Activated naive CD4-positive, alpha-beta T cell treated with anti-CD3 and anti-CD28 coated beads, Interleukin-2, amount 10 ng/mL, durations not matched to agents 7 days and 5 days (primary cell): ENCODE measurements around the gene OSBPL9.
"Not testable (repeated sequence)": the region's sequence is repeated elsewhere in the genome, so short reads cannot be mapped to it uniquely, and the experiment has no call there.

Experiments used
- CTCF ChIA-PET: fragments of 350-600 bp; sonication (Branson Sonifier 250); formaldehyde crosslinking; loops from one replicate; lab custom pipeline; 2021; ENCODE audit warnings: antibody characterized with exemption; lab: Charles Lee
- DNase-seq: peaks from one replicate; pipeline ENCODE4 v3.0.0-alpha.2; 2020
- H3K27ac Mint-ChIP-seq: one replicate; pipeline ENCODE4 v1.8.0; 2021; ENCODE audit warnings: mild to moderate bottlenecking, moderate library complexity, mixed read lengths
- H3K27me3 Mint-ChIP-seq: one replicate; pipeline ENCODE4 v1.8.0; 2021; ENCODE audit warnings: mild to moderate bottlenecking, mixed read lengths
- H3K36me3 Mint-ChIP-seq: one replicate; pipeline ENCODE4 v1.8.0; 2021; ENCODE audit warnings: mixed read lengths
- H3K4me1 Mint-ChIP-seq: one replicate; pipeline ENCODE4 v1.8.0; 2021; ENCODE audit warnings: mixed read lengths
- H3K4me3 Mint-ChIP-seq: one replicate; pipeline ENCODE4 v1.8.0; 2021; ENCODE audit warnings: mild to moderate bottlenecking, moderate library complexity, mixed read lengths
- H3K9me3 Mint-ChIP-seq: one replicate; pipeline ENCODE4 v1.8.0; 2021; ENCODE audit warnings: mixed read lengths

The OSBPL9 gene

GRCh38 chr1:51581238-51581637 is 35.7 kb upstream of the OSBPL9 start:
- Mint-ChIP-seq H3K4me1 (peaks cover 29% of the 10 kb centered on the region), H3K36me3 (peaks cover 7% of the 10 kb centered on the region), H3K4me3 (no peak overlapping the region), H3K27ac (no peak overlapping the region), H3K27me3 (no peaks in the 10 kb centered on the region), H3K9me3 (peaks cover 5% of the 10 kb centered on the region)
- no peak for DNase-seq
- CTCF ChIA-PET: no interaction called here

- CTCF ChIA-PET: no interaction called here
Observed at GRCh38 chr1:51583532-51583931, 33.4 kb upstream of the OSBPL9 start.

DNA sequence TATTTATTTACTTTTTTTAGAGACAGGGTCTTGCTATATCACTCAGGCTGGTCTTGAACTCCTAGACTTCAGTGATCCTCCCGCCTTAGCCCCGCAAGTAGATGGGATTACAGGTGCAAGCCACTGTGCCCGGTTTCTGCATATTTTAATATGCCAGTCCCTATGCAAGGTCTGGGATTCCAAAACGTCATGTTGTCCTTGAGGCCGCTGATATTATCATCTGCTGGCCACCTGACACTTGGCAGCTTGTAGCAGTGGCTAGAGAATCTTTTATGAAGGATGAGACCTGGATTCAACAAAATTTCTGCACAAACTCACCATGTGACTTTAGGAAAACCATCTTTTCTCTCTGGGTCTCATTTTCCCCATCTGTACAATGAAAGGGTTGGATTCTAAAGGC is 32.9 kb upstream of the OSBPL9 start:
- H3K27ac Mint-ChIP-seq: no peak overlapping the region

More at GRCh38 chr1:51583532-51583931, 33.4 kb upstream of the OSBPL9 start:
- DNase-seq: no peak
- H3K27ac Mint-ChIP-seq: no peak overlapping the region
- no peak overlapping the region for H3K4me3 Mint-ChIP-seq
- peaks cover 8% of the 10 kb centered on the region for H3K27me3 Mint-ChIP-seq
- no peaks in the 10 kb centered on the region for H3K36me3 Mint-ChIP-seq
- H3K9me3 Mint-ChIP-seq: no peaks in the 10 kb centered on the region
- peaks cover 6% of the 10 kb centered on the region for H3K4me1 Mint-ChIP-seq

GRCh38 chr1:51592711-51593110 is 24.2 kb upstream of the OSBPL9 start:
- no peaks in the 10 kb centered on the region for H3K9me3 Mint-ChIP-seq
- H3K4me3 Mint-ChIP-seq: no peak overlapping the region
- H3K27ac Mint-ChIP-seq: no peak overlapping the region
- CTCF ChIA-PET: no interaction called here
- no peaks in the 10 kb centered on the region for H3K4me1 Mint-ChIP-seq
- H3K36me3 Mint-ChIP-seq: no peaks in the 10 kb centered on the region
- DNase-seq: no peak
- H3K27me3 Mint-ChIP-seq: peaks cover 5% of the 10 kb centered on the region

More for the DNA sequence above, 32.9 kb upstream of the OSBPL9 start:
- Mint-ChIP-seq H3K4me1 (peaks cover 2% of the 10 kb centered on the region), H3K36me3 (no peaks in the 10 kb centered on the region), H3K9me3 (no peaks in the 10 kb centered on the region), H3K27me3 (peaks cover 8% of the 10 kb centered on the region), H3K4me3 (no peak overlapping the region)
- CTCF ChIA-PET: no interaction called here
- DNase-seq: no peak

GRCh38 chr1:51594716-51595115 is 22.2 kb upstream of the OSBPL9 start:
- no peak for DNase-seq
- H3K9me3 Mint-ChIP-seq: no peaks in the 10 kb centered on the region
- no peak overlapping the region for H3K27ac Mint-ChIP-seq
- no peak overlapping the region for H3K4me3 Mint-ChIP-seq
- peaks cover 5% of the 10 kb centered on the region for H3K27me3 Mint-ChIP-seq
- CTCF ChIA-PET: no interaction called here
- H3K36me3 Mint-ChIP-seq: no peaks in the 10 kb centered on the region
- no peaks in the 10 kb centered on the region for H3K4me1 Mint-ChIP-seq

DNA sequence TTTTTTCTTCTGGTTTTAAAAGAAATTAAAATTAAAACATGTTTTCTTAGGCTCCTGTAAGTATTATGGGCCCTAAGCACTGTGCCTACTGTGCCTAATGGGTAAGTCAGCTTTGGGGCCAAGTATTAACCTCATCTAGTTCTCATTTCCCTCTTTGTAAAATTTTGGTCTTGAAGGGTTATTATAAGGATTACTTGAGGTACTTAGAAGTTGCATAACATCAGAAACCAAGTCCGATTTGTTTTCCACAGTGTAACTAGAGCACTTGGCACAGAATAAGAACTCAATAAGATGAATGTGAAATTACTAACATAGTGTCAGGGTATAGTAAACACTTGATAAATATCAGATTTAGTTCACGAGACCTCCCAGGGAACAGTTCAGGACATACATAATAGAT is 16.4 kb upstream of the OSBPL9 start:
- no peak overlapping the region for H3K4me3 Mint-ChIP-seq
- no peak overlapping the region for H3K27ac Mint-ChIP-seq
- H3K9me3 Mint-ChIP-seq: no peaks in the 10 kb centered on the region
- CTCF ChIA-PET: no interaction called here
- no peaks in the 10 kb centered on the region for H3K27me3 Mint-ChIP-seq
- no peaks in the 10 kb centered on the region for H3K4me1 Mint-ChIP-seq
- no peaks in the 10 kb centered on the region for H3K36me3 Mint-ChIP-seq
- no peak for DNase-seq

DNA sequence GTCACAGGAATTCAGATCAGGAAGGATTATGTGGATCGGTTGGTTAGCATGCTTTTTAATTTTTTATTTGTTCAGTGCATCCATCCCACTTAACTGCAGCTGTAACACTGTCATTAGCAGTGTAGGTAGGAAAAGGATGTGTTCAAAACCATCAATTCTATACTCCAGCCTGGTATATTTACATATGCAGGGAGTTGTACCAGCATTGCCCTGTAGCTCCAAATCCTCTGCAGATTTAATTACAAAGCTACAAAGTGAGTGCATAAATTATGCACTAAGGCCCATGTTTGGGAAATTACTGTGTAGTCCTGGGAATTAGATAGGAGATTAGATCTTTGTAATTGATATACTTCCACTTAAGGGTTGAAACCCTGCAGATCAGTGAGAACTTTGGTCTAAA is 15.9 kb upstream of the OSBPL9 start:
- no peak overlapping the region for H3K4me3 Mint-ChIP-seq
- no peak overlapping the region for H3K27ac Mint-ChIP-seq
- H3K9me3 Mint-ChIP-seq: no peaks in the 10 kb centered on the region
- H3K27me3 Mint-ChIP-seq: peaks cover 4% of the 10 kb centered on the region
- H3K4me1 Mint-ChIP-seq: no peaks in the 10 kb centered on the region
- DNase-seq: no peak
- H3K36me3 Mint-ChIP-seq: no peaks in the 10 kb centered on the region
- CTCF ChIA-PET: no interaction called here

- Mint-ChIP-seq H3K27ac (no peak overlapping the region), H3K27me3 (peaks cover 17% of the 10 kb centered on the region), H3K9me3 (no peaks in the 10 kb centered on the region), H3K4me3 (no peak overlapping the region), H3K4me1 (no peaks in the 10 kb centered on the region), H3K36me3 (no peaks in the 10 kb centered on the region)
- DNase-seq: no peak
- CTCF ChIA-PET: interaction anchor here (0.8 kb wide), 1 partner anchor 21 kb away, joined by 5 read pairs; no protein-coding TSS in a partner anchor
Observed at GRCh38 chr1:51605961-51606723, 10.8 kb upstream of the OSBPL9 start.

GRCh38 chr1:51607681-51608095 is 9.2 kb upstream of the OSBPL9 start:
- H3K36me3 Mint-ChIP-seq: no peaks in the 10 kb centered on the region
- no peaks in the 10 kb centered on the region for H3K9me3 Mint-ChIP-seq
- peaks cover 17% of the 10 kb centered on the region for H3K27me3 Mint-ChIP-seq
- no peaks in the 10 kb centered on the region for H3K4me1 Mint-ChIP-seq
- H3K27ac Mint-ChIP-seq: no peak overlapping the region
- no peak for DNase-seq
- CTCF ChIA-PET: no interaction called here
- no peak overlapping the region for H3K4me3 Mint-ChIP-seq

- H3K36me3 Mint-ChIP-seq, H3K4me1 Mint-ChIP-seq, H3K9me3 Mint-ChIP-seq, CTCF ChIA-PET, H3K4me3 Mint-ChIP-seq, H3K27ac Mint-ChIP-seq, DNase-seq: not testable (repeated sequence)
- H3K27me3 Mint-ChIP-seq: peaks cover 21% of the 10 kb centered on the region
Observed at GRCh38 chr1:51610104-51610503, 6.8 kb upstream of the OSBPL9 start.

- no peak overlapping the region for H3K4me3 Mint-ChIP-seq
- H3K27ac Mint-ChIP-seq: no peak overlapping the region
- no peaks in the 10 kb centered on the region for H3K36me3 Mint-ChIP-seq
- H3K27me3 Mint-ChIP-seq: peaks cover 20% of the 10 kb centered on the region
- no peak for DNase-seq
- H3K4me1 Mint-ChIP-seq: no peaks in the 10 kb centered on the region
- H3K9me3 Mint-ChIP-seq: no peaks in the 10 kb centered on the region
- CTCF ChIA-PET: no interaction called here
Observed at GRCh38 chr1:51610637-51611036, 6.3 kb upstream of the OSBPL9 start.

DNA sequence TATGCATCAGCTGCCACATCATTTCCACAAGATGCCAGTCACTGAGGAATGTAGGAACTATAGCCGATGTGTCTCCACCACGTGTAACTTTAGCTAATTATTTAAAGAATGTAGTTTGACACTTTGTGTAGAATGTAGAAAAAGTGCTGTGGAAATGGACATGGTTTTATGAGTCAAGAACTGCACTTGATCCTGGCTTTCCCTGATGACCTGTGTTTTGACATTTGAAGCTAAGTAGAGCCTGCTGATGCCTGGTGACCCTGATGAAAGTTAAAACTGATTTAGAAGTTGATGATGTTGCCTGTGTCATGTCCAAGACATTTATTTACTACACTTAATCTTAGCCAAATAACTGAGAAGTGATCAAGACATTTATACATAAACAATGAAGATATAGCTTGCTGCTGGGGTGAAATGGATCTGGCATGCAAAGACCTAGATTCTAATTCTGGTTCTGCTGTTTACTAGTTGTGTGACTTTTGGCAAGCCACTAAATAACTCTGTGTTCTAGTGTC is 4.4 kb upstream of the OSBPL9 start:
- H3K27me3 Mint-ChIP-seq: peaks cover 14% of the 10 kb centered on the region
- CTCF ChIA-PET: interaction anchor here (0.6 kb wide), 1 partner anchor 203 kb away, joined by 4 read pairs; no protein-coding TSS in a partner anchor
- no peak overlapping the region for H3K27ac Mint-ChIP-seq
- H3K36me3 Mint-ChIP-seq: peaks cover 5% of the 10 kb centered on the region
- no peak overlapping the region for H3K4me3 Mint-ChIP-seq
- H3K4me1 Mint-ChIP-seq: peaks cover 10% of the 10 kb centered on the region
- no peaks in the 10 kb centered on the region for H3K9me3 Mint-ChIP-seq
- no peak for DNase-seq

DNA sequence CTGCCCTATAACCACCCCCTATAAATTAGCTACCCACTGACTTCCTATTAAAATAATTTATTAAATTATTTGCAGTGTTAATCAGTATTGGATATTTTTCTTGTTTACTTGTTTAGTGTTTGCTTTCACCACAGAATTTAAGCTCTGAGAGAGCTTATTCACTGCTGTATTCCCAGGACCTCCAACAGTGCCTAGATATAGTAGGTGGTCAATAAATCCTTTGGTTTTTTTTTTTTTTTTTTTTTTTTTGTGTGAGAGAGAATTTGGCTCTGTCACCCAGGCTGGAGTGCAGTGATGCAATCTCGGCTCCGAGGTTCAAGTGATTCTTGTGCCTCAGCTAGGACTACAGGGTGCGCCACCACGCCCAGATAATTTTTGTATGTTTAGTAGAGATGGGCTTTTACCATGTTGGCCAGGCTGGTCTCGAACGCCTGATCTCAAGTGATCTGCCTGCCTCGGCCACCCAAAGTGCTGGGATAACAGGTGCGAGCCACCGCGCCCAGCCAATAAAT is 1.1 kb upstream of the OSBPL9 start:
- no peak overlapping the region for H3K4me3 Mint-ChIP-seq
- H3K9me3 Mint-ChIP-seq: no peaks in the 10 kb centered on the region
- no peak for DNase-seq

DNA sequence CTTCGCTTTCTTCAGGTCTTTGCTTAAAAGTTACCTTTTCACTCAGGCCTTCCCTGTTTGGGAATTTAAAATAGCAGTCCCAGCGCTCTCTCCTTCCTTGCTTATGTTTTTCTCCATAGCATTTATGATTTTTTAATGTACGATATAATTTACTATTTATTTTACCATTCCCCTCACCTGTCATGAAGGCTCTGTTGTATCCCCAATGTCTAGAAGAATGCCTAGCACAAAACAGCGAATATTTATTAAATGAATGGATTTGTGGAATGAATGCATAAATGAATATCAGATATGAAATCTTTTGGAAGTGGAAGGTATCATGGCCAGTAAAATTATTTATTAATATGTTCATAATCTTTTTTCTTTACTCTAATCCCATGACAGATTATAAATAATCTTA is 402 bp upstream of the OSBPL9 start:
- Mint-ChIP-seq H3K9me3 (no peaks in the 10 kb centered on the region), H3K27ac (no peak overlapping the region)
- CTCF ChIA-PET: no interaction called here

More for the DNA sequence above, 1.1 kb upstream of the OSBPL9 start:
- CTCF ChIA-PET: interaction anchor here (0.7 kb wide), 1 partner anchor 38 kb away, joined by 4 read pairs; no protein-coding TSS in a partner anchor
- Mint-ChIP-seq H3K4me1 (peaks cover 29% of the 10 kb centered on the region), H3K27ac (no peak overlapping the region), H3K36me3 (peaks cover 5% of the 10 kb centered on the region), H3K27me3 (peaks cover 6% of the 10 kb centered on the region)

DNA sequence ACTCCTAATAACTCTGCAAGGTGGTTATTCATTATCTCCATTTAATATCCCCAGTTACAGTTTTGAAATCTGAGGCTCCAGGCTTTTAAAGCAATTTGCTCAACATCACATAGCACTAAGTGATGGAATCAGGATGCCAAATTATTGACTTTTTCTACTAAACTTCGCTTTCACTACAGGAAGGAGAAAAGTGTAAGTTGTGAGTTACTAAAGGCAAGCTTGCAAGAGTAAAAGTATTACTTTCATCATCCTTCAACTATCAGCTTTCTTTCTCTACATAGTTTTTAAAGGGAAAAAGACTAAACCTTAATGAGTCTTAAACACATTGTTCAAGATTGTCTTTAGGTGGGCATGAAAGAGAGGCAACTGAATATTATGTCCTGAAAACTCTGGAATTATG is 1.8 kb downstream of the OSBPL9 start:
- peak overlapping the region; percentile 13 for H3K4me3 Mint-ChIP-seq
- H3K9me3 Mint-ChIP-seq: no peaks in the 10 kb centered on the region
- CTCF ChIA-PET: no interaction called here
- DNase-seq: no peak
- H3K27me3 Mint-ChIP-seq: peaks cover 4% of the 10 kb centered on the region
- peaks cover 29% of the 10 kb centered on the region for H3K4me1 Mint-ChIP-seq
- peaks cover 5% of the 10 kb centered on the region for H3K36me3 Mint-ChIP-seq
- no peak overlapping the region for H3K27ac Mint-ChIP-seq

More for the DNA sequence above, 402 bp upstream of the OSBPL9 start:
- H3K4me3 Mint-ChIP-seq: peak overlapping the region; percentile 100
- H3K4me1 Mint-ChIP-seq: peaks cover 29% of the 10 kb centered on the region
- peaks cover 4% of the 10 kb centered on the region for H3K27me3 Mint-ChIP-seq
- no peak for DNase-seq
- peaks cover 5% of the 10 kb centered on the region for H3K36me3 Mint-ChIP-seq
